HG03097 (cell line): ENCODE measurements around the gene CD9.
"Not testable (repeated sequence)": the region's sequence is repeated elsewhere in the genome, so short reads cannot be mapped to it uniquely, and the experiment has no call there.

Source experiments
- ATAC-seq: cut with Tn5 transposase; IDR thresholded peaks from one replicate; pipeline ENCODE4 v1.9.1; 2021; ENCODE audit not compliant: unreplicated experiment, low FRiP score

The CD9 gene

DNA sequence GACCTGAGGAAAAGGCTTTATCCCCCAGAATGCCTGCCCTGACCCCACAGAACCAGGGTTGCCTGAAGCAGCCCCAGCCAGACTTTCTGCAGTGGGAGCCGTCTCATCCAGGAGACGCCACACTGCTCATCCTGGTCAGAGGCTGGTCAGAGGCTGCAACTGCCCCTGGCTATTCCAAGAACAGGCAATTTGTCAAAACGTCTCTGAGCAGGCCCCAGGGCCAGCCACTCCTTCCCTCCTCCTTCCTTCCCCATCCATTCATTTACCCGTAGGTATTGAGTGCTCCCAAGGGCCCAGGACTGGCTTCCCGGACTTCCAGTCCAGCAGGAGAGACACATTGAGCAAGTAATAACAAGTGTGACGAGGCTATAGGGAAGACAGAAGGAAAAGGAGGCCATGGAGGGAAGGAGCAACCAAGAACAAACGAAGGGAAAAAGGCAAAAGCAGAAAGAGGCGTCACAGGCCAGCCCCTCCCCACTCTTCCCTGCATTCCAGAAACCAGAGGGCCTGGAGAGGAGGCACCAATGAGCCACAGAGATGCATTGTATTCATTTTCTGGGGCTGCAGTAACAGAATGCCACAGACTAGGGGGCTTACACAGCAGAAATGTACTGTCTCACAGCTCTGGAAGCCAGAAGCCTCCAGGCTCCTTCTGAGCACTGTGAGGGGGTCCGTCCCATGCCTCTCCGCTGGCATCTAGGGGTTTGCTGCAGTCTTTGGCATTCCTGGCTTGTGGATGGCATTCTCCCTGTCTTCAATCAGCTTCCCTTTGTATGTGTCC, 21.0 kb upstream of the CD9 start:
- ATAC-seq: no peak

GRCh38 chr12:6180268-6181051, 19.7 kb upstream of the CD9 start:
- ATAC-seq: no peak

GRCh38 chr12:6181166-6181565, 19.0 kb upstream of the CD9 start:
- ATAC-seq: no peak

- ATAC-seq: no peak
Measured at GRCh38 chr12:6181583-6182278, 18.5 kb upstream of the CD9 start.

DNA sequence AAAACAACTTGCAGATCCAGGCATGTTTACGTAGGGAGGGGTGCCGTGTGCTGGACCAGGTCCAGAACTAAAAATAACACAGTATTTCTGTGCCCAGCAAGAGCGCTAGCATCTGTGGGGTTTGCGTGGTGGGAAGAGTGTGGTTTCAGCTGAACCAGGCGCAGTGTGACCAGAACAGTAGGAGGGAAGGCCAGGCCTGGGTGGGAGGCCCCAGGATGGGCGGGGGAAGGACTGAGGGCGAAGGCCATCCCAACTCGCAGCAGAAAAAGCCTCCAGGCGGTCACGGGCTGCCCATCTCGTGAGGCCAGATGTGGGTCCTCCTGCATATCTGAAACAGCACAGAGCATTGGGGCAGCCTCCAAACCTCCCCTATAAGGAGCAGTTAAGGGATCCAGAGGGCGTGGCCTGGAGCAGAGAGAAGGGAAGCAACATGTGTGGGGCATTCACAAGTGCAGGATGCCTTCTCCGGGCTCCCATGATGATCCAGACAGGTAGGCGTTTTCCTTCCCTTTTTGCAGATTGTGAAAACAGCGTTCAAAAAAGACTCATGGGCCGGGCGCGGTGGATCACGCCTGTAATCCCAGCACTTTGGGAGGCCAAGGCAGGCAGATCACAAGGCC, 17.8 kb upstream of the CD9 start:
- ATAC-seq: no peak

- ATAC-seq: no peak
Measured at GRCh38 chr12:6183689-6184428, 16.3 kb upstream of the CD9 start.

GRCh38 chr12:6185961-6186827, 14.0 kb upstream of the CD9 start:
- ATAC-seq: no peak

GRCh38 chr12:6187948-6188793, 12.0 kb upstream of the CD9 start:
- ATAC-seq: no peak

GRCh38 chr12:6189028-6189427, 11.2 kb upstream of the CD9 start:
- no peak for ATAC-seq

- ATAC-seq: not testable (repeated sequence)
Measured at GRCh38 chr12:6189952-6190598, 10.1 kb upstream of the CD9 start.

DNA sequence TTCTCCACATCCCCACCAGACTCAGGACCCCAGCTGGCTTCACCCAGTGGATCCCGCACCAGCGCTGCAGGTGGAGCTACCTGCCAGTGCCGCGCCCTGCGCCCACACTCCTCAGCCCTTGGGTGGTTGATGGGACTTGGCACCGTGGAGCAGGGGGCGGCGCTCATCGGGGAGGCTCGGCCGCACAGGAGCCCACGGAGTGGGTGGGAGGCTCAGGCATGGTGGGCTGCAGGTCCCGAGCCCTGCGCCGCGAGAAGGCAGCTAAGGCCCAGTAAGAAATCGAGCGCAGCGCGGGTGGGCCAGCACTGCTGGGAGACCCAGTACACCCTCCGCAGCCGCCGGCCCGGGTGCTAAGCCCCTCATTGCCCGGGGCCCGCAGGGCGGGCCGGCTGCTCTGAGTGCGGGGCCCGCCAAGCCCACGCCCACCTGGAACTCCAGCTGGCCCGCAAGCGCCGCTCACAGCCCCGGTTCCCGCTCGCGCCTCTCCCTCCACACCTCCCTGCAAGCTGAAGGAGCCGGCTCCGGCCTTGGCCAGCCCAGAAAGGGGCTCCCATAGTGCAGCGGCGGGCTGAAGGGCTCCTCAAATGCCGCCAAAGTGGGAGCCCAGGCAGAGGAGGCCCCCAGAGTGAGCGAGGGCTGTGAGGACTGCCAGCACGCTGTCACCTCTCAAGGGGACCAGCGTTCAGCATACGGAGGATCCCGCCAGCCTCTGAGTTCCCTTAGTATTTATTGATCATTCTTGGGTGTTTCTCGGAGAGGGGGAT, 9.3 kb upstream of the CD9 start:
- not testable (repeated sequence) for ATAC-seq

GRCh38 chr12:6192604-6193380, 7.4 kb upstream of the CD9 start:
- ATAC-seq: no peak

- no peak for ATAC-seq
Measured at GRCh38 chr12:6193853-6194815, 6.1 kb upstream of the CD9 start.

- no peak for ATAC-seq
Measured at GRCh38 chr12:6195665-6196535, 4.3 kb upstream of the CD9 start.
